ENCODE data around the gene RPL6.

RPL6 gene

GRCh38 chr12:112370199-112370598 lies 39.2 kb downstream of the RPL6 start:
- H3F3A ChIP-seq (ENCODE audit: control insufficient read depth, insufficient read depth), result no peaks in the 10 kb centered on the region
- H3K4me1 ChIP-seq (ENCODE audit: control insufficient read depth, low read length), result no peaks in the 10 kb centered on the region
- no peak overlapping the region for H3K4me3 ChIP-seq (ENCODE audit: low read length)
- no peaks in the 10 kb centered on the region for H3K27me3 ChIP-seq (ENCODE audit: control insufficient read depth, low read length)
- H4K20me1 ChIP-seq (ENCODE audit: control insufficient read depth, insufficient read depth, low read depth, low read length), result peaks cover 10% of the 10 kb centered on the region; the same call in 1 of the 2 replicates
- H3K9me2 ChIP-seq (replicated peaks; ENCODE audit: control insufficient read depth, low read length), result no peaks in the 10 kb centered on the region
- H3K9me3 ChIP-seq (ENCODE audit: control insufficient read depth, insufficient read depth, low read length), result no peaks in the 10 kb centered on the region
- H3K4me2 ChIP-seq (ENCODE audit: low read length), result no peak overlapping the region
- no peak overlapping the region for H3K27ac ChIP-seq (ENCODE audit: low read depth, low read length)
- TF ChIP-seq EZH2phosphoT487 (IDR thresholded peaks at IDR 0.05; ENCODE audit: borderline replicate concordance, low read length), result no peak
- TF ChIP-seq CTCF (IDR thresholded peaks at IDR 0.05; ENCODE audit: low read depth, low read length, poor library complexity, severe bottlenecking), result no peak
- H3K79me2 ChIP-seq (ENCODE audit: control insufficient read depth, low read length), result peaks cover 81% of the 10 kb centered on the region
- H3K36me3 ChIP-seq (ENCODE audit: control insufficient read depth, low read length), result no peaks in the 10 kb centered on the region

GRCh38 chr12:112368856-112369255 lies 40.5 kb downstream of the RPL6 start:
- Histone ChIP-seq H3K4me1 (ENCODE audit: control insufficient read depth, low read length) (no peaks in the 10 kb centered on the region), H3K4me3 (ENCODE audit: low read length) (no peak overlapping the region), H3K27ac (ENCODE audit: low read depth, low read length) (no peak overlapping the region), H3F3A (ENCODE audit: control insufficient read depth, insufficient read depth) (no peaks in the 10 kb centered on the region), H4K20me1 (ENCODE audit: control insufficient read depth, insufficient read depth, low read depth, low read length) (peaks cover 7% of the 10 kb centered on the region; the same call in 1 of the 2 replicates), H3K36me3 (ENCODE audit: control insufficient read depth, low read length) (no peaks in the 10 kb centered on the region), H3K9me2 (replicated peaks; ENCODE audit: control insufficient read depth, low read length) (no peaks in the 10 kb centered on the region), H3K79me2 (ENCODE audit: control insufficient read depth, low read length) (peaks cover 74% of the 10 kb centered on the region), H3K9me3 (ENCODE audit: control insufficient read depth, insufficient read depth, low read length) (no peaks in the 10 kb centered on the region), H3K4me2 (ENCODE audit: low read length) (no peak overlapping the region), H3K27me3 (ENCODE audit: control insufficient read depth, low read length) (no peaks in the 10 kb centered on the region)
- TF ChIP-seq CTCF (IDR thresholded peaks at IDR 0.05; ENCODE audit: low read depth, low read length, poor library complexity, severe bottlenecking) (no peak), EZH2phosphoT487 (IDR thresholded peaks at IDR 0.05; ENCODE audit: borderline replicate concordance, low read length) (no peak)

- H3K9me2 ChIP-seq (replicated peaks; ENCODE audit: control insufficient read depth, low read length), result no peaks in the 10 kb centered on the region
- H3K4me2 ChIP-seq (ENCODE audit: low read length), result no peak overlapping the region
- TF ChIP-seq CTCF (IDR thresholded peaks at IDR 0.05; ENCODE audit: low read depth, low read length, poor library complexity, severe bottlenecking) (no peak), EZH2phosphoT487 (IDR thresholded peaks at IDR 0.05; ENCODE audit: borderline replicate concordance, low read length) (no peak)
- H4K20me1 ChIP-seq (ENCODE audit: control insufficient read depth, insufficient read depth, low read depth, low read length), result peaks cover 7% of the 10 kb centered on the region; the same call in 1 of the 2 replicates
- H3K79me2 ChIP-seq (ENCODE audit: control insufficient read depth, low read length), result peaks cover 71% of the 10 kb centered on the region
- no peaks in the 10 kb centered on the region for H3K36me3 ChIP-seq (ENCODE audit: control insufficient read depth, low read length)
- H3K4me3 ChIP-seq (ENCODE audit: low read length), result no peak overlapping the region
- no peaks in the 10 kb centered on the region for H3K4me1 ChIP-seq (ENCODE audit: control insufficient read depth, low read length)
- no peaks in the 10 kb centered on the region for H3F3A ChIP-seq (ENCODE audit: control insufficient read depth, insufficient read depth)
- H3K9me3 ChIP-seq (ENCODE audit: control insufficient read depth, insufficient read depth, low read length), result no peaks in the 10 kb centered on the region
- no peaks in the 10 kb centered on the region for H3K27me3 ChIP-seq (ENCODE audit: control insufficient read depth, low read length)
- no peak overlapping the region for H3K27ac ChIP-seq (ENCODE audit: low read depth, low read length)
Measured at GRCh38 chr12:112367965-112368364, 41.4 kb downstream of the RPL6 start.

All from DOHH2 (cell line).